GM18870 (cell line): ENCODE measurements around the gene WDPCP.
"Not testable (repeated sequence)": the region's sequence is repeated elsewhere in the genome, so short reads cannot be mapped to it uniquely, and the experiment has no call there.

ENCODE experiments used
- ATAC-seq: cut with Tn5 transposase; IDR thresholded peaks from one replicate; pipeline ENCODE4 v1.9.1; 2021; ENCODE audit warnings: moderate library complexity; ENCODE audit not compliant: unreplicated experiment

Gene WDPCP

DNA sequence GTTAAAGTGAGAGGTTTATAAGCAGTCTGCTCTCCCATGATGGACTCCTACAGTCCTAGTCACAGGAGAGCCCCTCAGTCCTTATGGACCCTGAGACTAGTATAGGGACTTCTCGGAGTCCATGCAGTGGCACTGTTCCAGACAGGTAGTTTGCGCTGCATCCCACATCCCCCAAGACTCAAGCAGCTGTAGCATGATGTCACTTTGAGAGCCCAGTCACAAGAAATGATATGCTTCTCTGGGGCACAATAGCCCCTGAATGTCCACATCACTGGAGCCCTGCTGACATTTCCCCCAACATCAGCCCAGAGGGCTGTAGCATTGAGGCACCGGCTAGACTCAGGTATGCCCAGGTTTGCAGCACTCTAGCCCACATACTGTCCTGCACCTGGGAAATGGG, 317.6 kb downstream of the WDPCP start:
- no peak for ATAC-seq

DNA sequence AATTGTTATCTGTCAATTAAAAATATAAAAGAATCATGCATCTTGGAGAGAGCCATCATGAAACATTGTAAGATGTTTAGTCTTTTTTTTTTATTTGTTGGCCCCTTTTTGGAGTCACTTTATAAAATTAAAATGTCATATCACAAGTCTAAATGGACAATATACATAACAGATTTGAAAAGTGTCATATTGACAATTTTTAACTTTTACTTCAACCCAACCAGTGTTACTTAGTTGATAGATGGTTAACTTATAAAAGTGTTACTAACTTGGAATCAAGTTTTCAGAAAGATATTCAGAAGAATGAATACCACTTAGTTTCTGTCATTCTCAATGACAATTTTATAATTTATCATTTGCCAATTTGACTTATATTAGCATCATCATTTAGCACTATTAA, 319.3 kb downstream of the WDPCP start:
- ATAC-seq = no peak

- no peak for ATAC-seq
Measured at GRCh38 chr2:63261137-63261621, 327.1 kb downstream of the WDPCP start.

DNA sequence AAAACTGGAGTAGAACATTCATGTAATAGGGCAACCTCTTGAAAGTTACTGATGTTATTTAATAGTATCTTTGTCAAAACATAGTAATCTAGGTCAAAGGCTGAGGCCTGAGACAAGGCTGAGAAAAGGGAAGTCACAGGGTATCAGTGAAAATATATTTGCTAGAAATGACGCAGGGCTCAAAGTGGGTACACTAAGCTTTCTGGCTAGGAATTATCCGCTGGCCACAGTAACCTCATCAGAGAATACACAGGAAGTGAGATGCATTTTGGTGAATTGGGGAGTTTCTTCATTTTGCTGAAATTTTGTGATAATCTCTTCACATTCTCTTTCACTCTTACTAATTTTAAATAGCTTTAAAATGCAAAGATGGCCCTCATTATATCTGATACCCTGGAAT, 330.8 kb downstream of the WDPCP start:
- no peak for ATAC-seq

DNA sequence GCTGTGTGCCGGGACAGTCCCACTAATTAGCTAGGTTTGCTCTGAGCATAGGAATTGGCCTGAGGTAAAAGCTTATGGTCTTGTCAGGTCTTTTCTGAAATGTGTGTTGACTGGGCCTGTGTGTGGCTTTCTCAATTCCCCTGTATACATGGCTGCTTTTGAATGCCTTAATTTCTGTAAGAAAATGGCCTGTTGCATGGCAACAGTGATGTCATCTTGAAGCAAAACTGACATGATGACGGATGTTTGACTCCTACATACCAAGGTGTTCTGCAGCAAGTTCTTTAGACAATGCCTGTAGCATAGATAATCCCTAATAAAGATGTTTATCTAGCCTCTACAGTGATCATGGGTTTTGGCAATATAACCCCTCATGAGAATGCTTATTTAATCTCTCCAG, 339.1 kb downstream of the WDPCP start:
- ATAC-seq = no peak

DNA sequence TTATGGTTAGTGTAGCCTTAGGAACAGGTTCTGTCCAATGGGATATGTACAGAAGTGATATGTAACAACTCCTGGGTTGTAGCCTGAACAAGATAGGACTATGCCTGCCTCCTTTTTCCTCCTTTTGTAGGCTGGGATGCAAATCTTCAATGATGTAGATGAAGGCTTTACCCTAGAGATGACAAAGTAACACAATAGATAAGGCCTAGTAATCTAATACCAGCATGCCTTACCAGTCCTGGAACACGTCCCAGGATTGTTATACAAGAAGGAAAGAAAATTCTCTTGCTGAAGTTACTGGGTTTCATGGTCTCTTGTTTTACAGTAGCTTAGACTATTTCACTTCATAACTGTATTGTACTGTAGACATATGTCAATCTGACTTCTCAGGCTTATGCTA, 345.5 kb downstream of the WDPCP start:
- no peak for ATAC-seq

- no peak for ATAC-seq
Measured at GRCh38 chr2:63225964-63226686, 362.2 kb downstream of the WDPCP start.

DNA sequence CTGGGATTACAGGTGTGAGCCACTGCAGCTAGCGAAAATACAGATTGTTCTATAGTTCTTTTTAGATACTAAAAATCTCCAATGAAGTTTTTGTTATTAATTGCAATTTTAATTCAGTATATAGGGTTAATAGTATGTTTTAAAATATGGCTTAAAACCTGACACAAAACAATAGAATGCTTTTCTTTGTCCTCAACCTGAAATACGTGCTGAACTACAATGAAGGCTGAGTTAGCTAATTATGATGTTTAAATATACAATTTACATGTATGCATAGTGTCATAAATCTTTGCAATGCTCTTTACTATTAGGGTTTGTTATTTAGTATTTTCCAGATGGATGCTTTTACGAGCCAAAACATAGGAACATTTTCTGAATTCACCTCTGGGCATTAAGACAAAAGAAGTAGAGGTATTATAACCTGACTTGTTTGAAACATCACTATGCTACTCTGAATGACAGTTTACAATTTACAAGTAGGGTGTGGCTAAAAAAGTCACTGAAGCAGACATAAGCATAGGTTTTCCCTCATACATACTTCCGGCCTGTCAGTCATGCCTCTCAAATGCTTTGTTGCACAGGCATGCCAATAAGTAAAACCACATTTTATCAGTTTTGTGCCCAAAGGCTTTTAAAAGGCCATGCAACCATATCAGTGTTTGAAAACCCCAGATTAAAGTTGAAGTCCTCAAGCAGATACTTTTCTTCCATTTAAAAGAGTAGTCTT, 369.3 kb downstream of the WDPCP start:
- ATAC-seq = no peak

GRCh38 chr2:63195310-63195709, 393.0 kb downstream of the WDPCP start:
- ATAC-seq = no peak

DNA sequence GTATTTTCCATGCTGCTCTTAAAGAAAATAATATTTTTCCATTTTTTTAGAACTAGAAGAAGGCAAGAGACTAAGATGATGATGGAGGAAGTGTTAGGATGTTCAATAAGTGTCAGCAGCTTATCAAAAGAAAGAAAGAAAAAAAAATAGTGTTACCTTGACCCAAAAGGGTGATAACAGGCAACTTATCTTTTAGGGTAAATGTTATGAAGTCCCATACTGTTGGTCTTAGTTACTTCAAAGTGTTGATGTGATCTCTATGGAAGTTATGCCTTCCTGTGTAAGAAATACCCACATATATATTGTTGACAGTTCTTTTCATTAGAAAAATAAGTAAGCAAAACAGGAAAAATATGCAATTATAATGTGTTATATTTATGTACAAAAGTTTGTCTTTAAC, 394.1 kb downstream of the WDPCP start:
- ATAC-seq = no peak

GRCh38 chr2:63192889-63193774, 395.1 kb downstream of the WDPCP start:
- ATAC-seq = no peak

DNA sequence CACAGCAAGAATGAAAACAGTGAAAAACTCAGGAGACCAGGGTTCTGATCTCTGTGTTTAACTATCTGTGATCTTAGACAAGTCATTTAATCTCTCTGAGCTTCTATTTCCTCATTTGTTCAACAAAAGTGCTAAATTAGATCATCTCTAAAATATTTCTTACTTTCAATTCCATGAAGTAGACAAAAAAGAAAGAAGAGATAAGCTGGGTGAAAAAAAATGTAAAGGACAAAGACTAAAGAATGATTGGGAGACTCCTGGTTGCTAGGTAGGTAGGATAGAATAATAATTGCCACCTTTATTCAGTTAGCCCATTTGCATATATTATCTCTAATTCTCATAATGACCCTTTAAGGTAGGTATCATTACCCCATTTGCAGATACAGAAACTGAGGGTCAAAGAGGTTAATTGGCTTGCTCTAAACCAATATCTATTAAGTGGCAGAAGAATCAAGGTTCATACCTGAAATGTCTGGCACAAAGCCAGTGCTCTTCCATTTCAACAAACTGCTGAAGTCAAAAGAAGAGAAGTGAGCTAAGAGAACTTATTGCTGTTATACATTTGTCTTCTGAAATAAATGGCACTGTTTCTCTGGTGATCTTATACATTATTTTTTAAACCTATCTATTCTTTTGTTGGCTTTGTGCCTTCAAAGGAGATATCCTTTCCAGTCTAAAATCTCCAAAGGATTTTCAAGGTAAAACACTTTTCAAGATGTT, 395.9 kb downstream of the WDPCP start:
- ATAC-seq = no peak

DNA sequence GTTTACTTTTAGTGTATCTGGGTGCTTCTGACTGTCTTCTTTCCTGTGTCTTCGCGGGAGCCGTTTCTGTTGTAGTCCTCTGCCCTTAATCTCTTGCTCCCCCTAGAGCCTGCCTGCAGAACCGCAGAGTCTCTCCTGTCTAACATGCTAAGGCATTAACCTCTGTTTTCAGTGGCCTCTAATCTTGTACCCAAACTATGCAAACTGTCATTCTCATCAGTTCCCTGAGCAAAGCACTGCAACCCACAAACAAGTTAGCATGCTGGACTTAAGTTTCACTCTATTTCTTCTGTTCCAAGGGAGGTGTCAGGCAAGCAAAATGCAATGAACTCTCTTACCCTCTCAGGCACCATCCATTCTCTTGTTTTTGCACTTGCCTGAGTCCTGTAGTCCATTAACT, 399.3 kb downstream of the WDPCP start:
- ATAC-seq = peak; percentile 65

DNA sequence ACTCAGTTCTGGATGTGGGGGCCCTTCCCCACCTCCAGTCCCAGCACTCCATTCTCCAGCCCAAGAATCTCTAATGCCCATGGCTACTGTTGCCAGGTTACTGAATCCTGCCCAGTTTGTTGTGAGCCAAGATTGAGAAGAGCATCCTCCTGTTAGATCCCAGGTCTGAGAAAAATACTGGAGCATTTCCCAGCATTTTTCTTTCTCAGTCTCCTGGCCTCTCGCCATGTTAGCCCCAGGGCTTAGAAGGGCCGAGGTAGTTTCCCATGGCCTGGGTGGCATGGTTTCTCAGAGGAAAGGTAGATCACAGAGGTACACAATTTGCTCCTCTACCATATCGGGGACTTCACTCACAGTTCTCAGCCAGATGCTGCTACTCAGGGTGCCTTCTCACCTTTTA, 401.9 kb downstream of the WDPCP start:
- ATAC-seq = no peak

GRCh38 chr2:63163161-63163820, 425.0 kb downstream of the WDPCP start:
- ATAC-seq = no peak

- no peak for ATAC-seq
Measured at GRCh38 chr2:63159262-63159661, 429.0 kb downstream of the WDPCP start.

GRCh38 chr2:63136683-63137082, 451.6 kb downstream of the WDPCP start:
- not testable (repeated sequence) for ATAC-seq

GRCh38 chr2:63132020-63132419, 456.3 kb downstream of the WDPCP start:
- no peak for ATAC-seq

GRCh38 chr2:63131196-63131595, 457.1 kb downstream of the WDPCP start:
- no peak for ATAC-seq

DNA sequence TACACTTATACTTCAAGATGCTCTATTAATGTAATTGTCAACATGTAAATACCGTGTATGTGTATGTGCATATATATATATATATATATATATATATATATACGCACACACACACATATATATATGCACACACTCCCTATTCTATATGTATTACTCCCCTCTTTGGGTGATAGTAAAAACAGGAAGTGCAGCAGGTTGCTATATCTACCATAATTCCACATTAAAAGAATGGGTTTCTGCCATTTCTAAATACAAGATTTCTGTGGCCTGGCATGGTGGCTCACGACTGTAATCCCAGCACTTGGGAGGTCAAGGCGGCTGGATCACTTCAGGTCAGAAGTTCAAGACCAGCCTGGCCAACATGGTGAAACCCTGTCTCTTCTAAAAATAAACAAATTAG, 460.7 kb downstream of the WDPCP start:
- ATAC-seq = no peak
